GM12891 (cell line): ENCODE measurements around the gene RNF13.

ENCODE experiments used
- POLR2AphosphoS5 ChIP-seq: IDR thresholded peaks from 2 replicates; pipeline ENCODE4 v1.6.1; 2011; ENCODE audit warnings: low read depth, low read length, control low read depth
- TAF1 ChIP-seq: IDR thresholded peaks from 2 replicates; pipeline ENCODE4 v1.6.1; 2011; ENCODE audit warnings: low read depth, low read length, control low read depth

DNA sequence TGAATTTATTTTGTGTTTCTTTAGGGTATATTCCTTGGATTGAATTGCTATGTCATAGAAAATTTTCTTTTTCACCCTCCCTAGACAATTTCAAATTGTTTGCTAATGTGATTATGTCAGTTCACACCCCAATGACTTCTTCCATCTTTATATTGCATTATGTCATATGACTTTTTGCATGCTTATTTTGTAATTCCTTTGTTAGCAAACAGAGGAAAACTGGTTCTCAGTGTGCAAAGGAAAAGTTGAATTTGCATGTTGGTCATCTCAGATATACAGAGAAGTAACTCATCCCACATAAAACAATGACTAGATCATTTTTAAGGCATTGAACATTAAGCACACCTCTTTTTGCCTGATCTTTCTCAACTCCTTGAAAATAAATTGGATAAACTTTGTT, 3.3 kb upstream of the RNF13 start:
- TF ChIP-seq POLR2AphosphoS5 (no peak), TAF1 (no peak)
